Psoas muscle (tissue), 8 donors: ENCODE data around the gene DALRD3. TPM values are rescaled to one million over a fixed set of nuclear protein-coding genes. Genes with fewer than 3 reads are reported as not detected.

Source experiments
- ATAC-seq, 4 donors: fragments of 200-7000 bp; cut with Tn5 transposase; one replicate each; pipeline ENCODE4 v1.9.1; 2020; ENCODE audit warnings: moderate library complexity in 3 of 4, mild to moderate bottlenecking in 2 of 4
- DNase-seq, 2 donors: peaks; one replicate each; pipeline ENCODE4 v3.0.0-alpha.2; 2020
- H3K27ac ChIP-seq: fragments of 200-600 bp; one replicate; pipeline ENCODE4 v1.8.0; 2022
- H3K27me3 ChIP-seq, 3 donors: fragments of 200-600 bp in 1 of 3; one replicate each; pipeline versions ENCODE4 v1.6.1 to v1.8.0; 2013 to 2022; ENCODE audit warnings: low read length in 2 of 3, mild to moderate bottlenecking in 2 of 3, moderate library complexity in 1 of 3; ENCODE audit not compliant: insufficient read depth in 3 of 3
- H3K36me3 ChIP-seq, 2 donors: fragments of 200-600 bp in 1 of 2; one replicate each; pipeline versions ENCODE4 v1.6.1 to v1.8.0; 2013 to 2022; ENCODE audit warnings: low read depth in 1 of 2, mild to moderate bottlenecking in 1 of 2, moderate library complexity in 1 of 2; ENCODE audit not compliant: insufficient read depth in 1 of 2
- H3K4me1 ChIP-seq: fragments of 200-600 bp; one replicate; pipeline ENCODE4 v1.8.0; 2022
- H3K4me3 ChIP-seq: fragments of 200-600 bp; one replicate; pipeline ENCODE4 v1.8.0; 2022; ENCODE audit warnings: mild to moderate bottlenecking
- H3K9me3 ChIP-seq: fragments of 200-600 bp; one replicate; pipeline ENCODE4 v1.8.0; 2022
- WGBS, 3 donors: extraction: QIAGEN DNeasy Blood & Tissue Kit; methylation state at CpG; one replicate each; pipeline versions ENCODE4 v1.1.6 to v1.1.7; 2013; 5-methylcytosine and 5-hydroxymethylcytosine counted together
- intact Hi-C, 2 donors: fragments of 100-400 bp; cut with DNase I; formaldehyde crosslinking; loops; one replicate each; pipeline versions ENCODE4 v1.11.0 to v1.14.2; 2022
- polyA plus RNA-seq, 3 donors: library from polyadenylated mRNA; stranded (reverse); fragments of 200-250 nt; gene quantifications; one replicate each; pipeline ENCODE4 v1.2.3, GENCODE V29; 2013
- total RNA-seq, 4 donors: library from RNA; stranded (reverse); fragmentation: NEBNext Ultra II Directional in 2 of 4; extraction: Animal tissue kit (Norgen Biotek cat#: 25700) in 2 of 4; gene quantifications; one replicate each; pipeline versions ENCODE4 v1.2.1 to v1.2.4, GENCODE V29; 2021 to 2023
- TF ChIP-seq, protein P1 (sequence below): fragments of 200-600 bp; IDR thresholded peaks from one replicate; pipeline ENCODE4 v1.8.0; 2022; ENCODE audit warnings: antibody characterized with exemption
- donor health status: healthy with polysubstance abuse.
- donor health status: DM: no; HTN: no; CAD: no; lungs with moderate emphysema.
- donor health status: Bipolar disorder and iron deficiency.
- donor health status: healthy.
- donor health status: DM: yes; HTN: yes; CAD: no.
- donor health status: DM: no; HTN: no; CAD: no.
- donor health status: DM: no; HTN: no; CAD: no.
- donor health status: DM: yes; HTN: yes; CAD: no.

Gene DALRD3
- total and polyA plus RNA-seq, 7 donors: 7.5 to 19.9 (median 10.4) TPM

DNA sequence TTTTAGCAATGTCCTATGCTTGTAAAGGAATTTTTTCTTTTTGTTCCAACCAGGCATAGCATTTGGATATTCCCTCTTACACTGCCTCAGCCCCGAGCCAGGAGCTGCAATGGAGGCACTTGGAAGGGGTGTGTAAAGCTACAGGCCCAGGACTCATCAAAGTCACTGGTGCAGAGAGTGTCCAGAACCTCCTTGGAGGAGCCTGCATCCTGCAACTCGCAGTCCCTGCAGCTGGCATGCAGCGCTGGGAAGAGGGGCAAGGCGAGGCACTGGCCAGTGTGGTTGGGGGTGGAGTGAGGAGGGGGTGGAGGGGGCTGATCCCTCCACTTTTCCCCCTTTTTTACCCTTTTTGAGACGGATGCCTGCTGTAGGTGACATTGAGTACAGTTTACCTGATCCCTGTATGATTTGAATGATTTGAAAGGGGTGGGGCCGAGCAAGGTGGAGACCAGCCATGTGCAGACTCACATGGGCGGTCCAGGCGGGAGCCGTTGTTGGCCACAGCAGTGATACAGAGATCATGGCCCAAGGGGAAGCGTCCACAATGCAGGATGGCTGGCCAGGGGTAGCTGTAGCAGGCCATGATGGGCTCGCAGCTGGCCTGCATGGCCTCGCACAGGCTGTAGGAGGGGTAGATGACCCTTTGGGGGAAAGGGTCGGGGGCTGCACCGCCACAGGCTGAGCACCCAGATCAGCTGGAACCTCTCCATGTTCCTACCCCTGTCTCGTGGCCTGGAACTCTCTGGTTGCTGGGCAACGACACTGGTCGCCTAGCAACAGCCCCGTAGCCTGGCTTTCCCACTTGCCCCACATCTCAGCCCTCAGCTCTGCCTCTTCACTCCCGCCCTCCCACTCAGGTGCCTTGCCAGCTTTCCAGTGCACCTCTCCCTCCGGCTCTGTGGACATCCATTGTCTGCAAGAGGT, 20.4 kb downstream of the DALRD3 start:
- H3K4me1 ChIP-seq: no peaks in the 10 kb centered on the region
- no peaks in the 10 kb centered on the region for H3K9me3 ChIP-seq
- H3K4me3 ChIP-seq: no peak overlapping the region
- no peak overlapping the region for H3K27ac ChIP-seq
- DNase-seq (no peak), ATAC-seq (no peak)
- H3K27me3 ChIP-seq: no peaks in the 10 kb centered on the region
- H3K36me3 ChIP-seq: peaks cover 2 to 9% of the 10 kb centered on the region in 2 donors
- WGBS, 3 donors: 77 to 83% (median 78%) methylated on average over 20 of the region's 20 CpGs
- TF ChIP-seq, protein P1, sequence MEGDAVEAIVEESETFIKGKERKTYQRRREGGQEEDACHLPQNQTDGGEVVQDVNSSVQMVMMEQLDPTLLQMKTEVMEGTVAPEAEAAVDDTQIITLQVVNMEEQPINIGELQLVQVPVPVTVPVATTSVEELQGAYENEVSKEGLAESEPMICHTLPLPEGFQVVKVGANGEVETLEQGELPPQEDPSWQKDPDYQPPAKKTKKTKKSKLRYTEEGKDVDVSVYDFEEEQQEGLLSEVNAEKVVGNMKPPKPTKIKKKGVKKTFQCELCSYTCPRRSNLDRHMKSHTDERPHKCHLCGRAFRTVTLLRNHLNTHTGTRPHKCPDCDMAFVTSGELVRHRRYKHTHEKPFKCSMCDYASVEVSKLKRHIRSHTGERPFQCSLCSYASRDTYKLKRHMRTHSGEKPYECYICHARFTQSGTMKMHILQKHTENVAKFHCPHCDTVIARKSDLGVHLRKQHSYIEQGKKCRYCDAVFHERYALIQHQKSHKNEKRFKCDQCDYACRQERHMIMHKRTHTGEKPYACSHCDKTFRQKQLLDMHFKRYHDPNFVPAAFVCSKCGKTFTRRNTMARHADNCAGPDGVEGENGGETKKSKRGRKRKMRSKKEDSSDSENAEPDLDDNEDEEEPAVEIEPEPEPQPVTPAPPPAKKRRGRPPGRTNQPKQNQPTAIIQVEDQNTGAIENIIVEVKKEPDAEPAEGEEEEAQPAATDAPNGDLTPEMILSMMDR: no peak
- intact Hi-C loops: no loop called here

DNA sequence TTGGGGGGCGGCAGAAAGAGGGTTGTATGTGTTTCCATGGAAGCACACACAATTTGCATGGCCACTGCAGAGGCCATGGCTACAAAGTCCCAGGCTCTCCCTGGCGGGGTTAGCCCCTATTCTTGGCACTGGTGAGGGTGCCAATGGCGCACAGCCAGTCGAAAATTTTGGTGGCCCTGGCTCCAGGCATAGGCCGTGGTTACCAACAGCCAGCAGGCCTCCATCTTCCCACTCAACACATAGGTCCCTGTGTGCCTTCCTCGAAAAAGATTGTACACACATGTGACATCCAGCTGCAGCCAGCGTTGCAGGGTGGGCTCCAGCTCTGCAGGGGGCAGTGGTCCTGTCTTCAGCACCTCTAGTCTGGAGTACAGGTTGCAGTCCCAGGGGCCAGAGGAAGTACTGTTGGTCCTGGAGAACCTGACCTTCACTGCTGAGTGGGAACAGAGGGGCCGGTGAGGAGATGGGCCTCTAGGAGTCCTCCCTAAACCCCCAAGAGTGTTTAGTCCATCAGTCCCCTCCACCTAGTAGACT, 21.2 kb downstream of the DALRD3 start:
- Histone ChIP-seq H3K36me3 (peaks cover 2 to 9% of the 10 kb centered on the region in 2 donors), H3K4me3 (no peak overlapping the region), H3K27ac (no peak overlapping the region), H3K27me3 (no peaks in the 10 kb centered on the region), H3K9me3 (no peaks in the 10 kb centered on the region), H3K4me1 (peaks cover 6% of the 10 kb centered on the region)
- ATAC-seq: no peak
- intact Hi-C loops: no loop called here
- TF ChIP-seq, protein P1: no peak
- no peak for DNase-seq
- WGBS, 3 donors: 73 to 75% (median 75%) methylated on average over 8 of the region's 8 CpGs

DNA sequence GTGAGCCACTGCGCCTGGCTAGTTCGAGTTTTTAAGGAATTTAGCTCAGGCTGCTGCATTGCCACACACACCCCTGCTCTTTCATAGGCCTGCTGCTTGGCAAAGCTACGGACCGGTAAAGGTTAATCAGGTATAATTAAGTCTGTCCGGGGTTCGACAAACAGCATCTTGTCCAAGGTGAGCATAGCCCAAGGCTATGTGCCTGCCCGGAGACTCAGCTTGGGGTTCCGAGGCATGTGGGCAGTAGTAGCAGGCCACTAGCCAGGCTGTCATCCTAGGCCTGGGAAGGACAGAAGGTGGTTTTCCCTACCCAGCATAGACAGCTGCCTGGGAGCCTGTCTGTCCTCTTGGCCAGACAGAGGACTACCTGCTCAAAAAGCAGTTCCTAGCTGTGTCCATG, 21.7 kb downstream of the DALRD3 start:
- 94 to 95% (median 94%) methylated on average over 8 of the region's 8 CpGs for WGBS, 3 donors
- DNase-seq: no peak
- TF ChIP-seq, protein P1: no peak
- Histone ChIP-seq H3K4me3 (no peak overlapping the region), H3K36me3 (peaks cover 2 to 9% of the 10 kb centered on the region in 2 donors), H3K27ac (no peak overlapping the region), H3K4me1 (peaks cover 12% of the 10 kb centered on the region), H3K27me3 (no peaks in the 10 kb centered on the region), H3K9me3 (no peaks in the 10 kb centered on the region)
- ATAC-seq: no peak
- intact Hi-C loops: no loop called here

DNA sequence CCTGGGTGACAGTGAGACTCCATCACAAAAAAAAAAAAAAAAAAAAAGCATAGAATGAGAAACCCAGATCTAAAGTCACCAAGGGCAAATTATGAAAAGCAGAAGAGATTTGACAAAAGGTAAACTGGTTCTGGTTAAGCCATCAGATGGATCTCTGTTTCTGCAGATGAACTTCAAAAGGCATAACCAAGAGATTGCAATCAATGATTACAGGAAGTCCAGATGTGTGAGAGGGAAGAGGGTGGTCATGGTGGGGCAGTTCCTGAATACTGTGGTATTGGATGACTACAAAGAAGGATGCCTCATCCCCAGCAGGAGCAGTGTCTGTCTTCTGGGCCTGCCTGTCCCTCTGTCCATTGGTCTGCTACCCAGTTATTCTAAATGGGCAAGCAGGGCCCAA, 24.5 kb downstream of the DALRD3 start:
- intact Hi-C loops: no loop called here
- Histone ChIP-seq H3K27me3 (no peaks in the 10 kb centered on the region), H3K36me3 (peaks cover 2 to 9% of the 10 kb centered on the region in 2 donors), H3K4me3 (no peak overlapping the region), H3K9me3 (no peaks in the 10 kb centered on the region), H3K27ac (no peak overlapping the region), H3K4me1 (peaks cover 25% of the 10 kb centered on the region)
- no peak for ATAC-seq
- TF ChIP-seq, protein P1: no peak
- no peak for DNase-seq
